GM18858 (cell line): ENCODE results near the gene THAP7.
"Not testable (repeated sequence)": the region's sequence is repeated elsewhere in the genome, so short reads cannot be mapped to it uniquely, and the experiment has no call there.

Experiments used
- ATAC-seq: cut with Tn5 transposase; IDR thresholded peaks from one replicate; pipeline ENCODE4 v1.9.1; 2021; ENCODE audit not compliant: unreplicated experiment

The THAP7 gene, protein sequence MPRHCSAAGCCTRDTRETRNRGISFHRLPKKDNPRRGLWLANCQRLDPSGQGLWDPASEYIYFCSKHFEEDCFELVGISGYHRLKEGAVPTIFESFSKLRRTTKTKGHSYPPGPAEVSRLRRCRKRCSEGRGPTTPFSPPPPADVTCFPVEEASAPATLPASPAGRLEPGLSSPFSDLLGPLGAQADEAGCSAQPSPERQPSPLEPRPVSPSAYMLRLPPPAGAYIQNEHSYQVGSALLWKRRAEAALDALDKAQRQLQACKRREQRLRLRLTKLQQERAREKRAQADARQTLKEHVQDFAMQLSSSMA

DNA sequence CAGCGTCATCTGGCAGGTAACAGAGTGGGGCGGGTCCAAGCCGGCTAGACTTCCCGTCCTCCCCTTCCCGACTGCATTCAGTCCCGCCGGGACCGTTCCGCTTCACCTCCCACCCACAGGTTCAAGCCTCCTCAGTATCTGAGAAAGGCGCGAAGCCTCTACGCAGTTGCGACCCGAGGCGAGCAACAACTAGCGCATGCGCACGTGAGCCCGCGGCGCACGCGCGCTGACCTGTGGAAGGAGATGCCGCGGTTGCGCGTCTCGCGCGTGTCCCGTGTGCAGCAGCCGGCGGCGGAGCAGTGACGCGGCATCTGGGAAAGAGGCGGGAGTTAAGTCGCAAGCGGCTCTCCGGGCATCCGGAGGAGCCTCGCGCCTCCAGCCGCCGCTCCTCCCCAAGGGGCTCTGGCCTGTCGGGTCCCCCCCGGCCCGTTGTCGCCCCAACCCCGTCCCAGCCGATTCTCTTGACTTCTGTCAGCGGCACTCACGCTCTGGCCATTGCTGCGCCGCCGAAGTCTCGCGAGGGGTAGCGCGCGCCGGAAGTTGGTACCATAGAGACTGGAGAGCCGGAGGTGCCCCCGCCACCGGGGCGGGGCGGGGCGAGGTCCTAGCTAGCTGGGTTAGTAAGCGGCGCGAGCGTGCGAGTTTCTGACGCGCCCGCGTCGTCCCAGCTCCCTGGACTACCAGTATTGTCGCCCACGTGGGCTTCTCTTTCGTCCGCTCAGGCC lies at the start of gene THAP7:
Gene THAP7 (minus strand): TSS at position 518 of the 725 bp plus-strand sequence. CDS start 207 bp downstream, at position 311.
- ATAC-seq, result peak; percentile 69

DNA sequence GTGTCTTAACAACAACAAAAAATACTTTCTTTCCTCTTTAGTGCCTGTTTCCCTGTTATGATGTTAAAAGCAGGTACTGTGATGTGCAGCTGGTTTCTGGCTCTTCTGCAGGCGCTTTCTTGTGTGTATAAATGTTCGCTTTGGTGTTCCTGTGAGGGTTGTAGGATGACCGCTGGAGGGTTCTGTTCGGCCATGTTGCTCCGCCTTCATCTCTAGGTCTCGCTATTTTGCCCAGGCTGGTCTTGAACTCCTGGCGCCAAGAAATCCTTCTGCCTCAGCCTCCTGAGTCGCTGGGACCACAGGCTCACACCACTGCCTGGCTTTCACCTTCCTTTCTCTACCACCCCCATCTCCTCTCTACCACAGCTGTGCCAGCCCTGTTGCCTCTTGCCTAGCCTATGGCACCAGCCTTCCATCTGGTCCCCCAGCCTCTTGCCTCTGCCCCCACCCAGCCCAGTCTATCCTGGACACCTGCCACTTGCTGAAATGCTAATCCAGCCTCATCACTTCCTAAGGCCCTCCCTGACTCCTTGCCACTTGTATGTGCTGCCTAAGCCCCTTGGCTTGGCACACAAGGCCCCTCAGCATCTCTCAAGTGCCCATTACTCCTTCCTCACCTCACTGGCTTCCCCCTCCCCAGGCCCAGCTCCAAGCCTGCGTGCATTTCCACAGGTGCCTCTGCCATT lies 49.4 kb upstream of the THAP7 start:
- no peak for ATAC-seq

DNA sequence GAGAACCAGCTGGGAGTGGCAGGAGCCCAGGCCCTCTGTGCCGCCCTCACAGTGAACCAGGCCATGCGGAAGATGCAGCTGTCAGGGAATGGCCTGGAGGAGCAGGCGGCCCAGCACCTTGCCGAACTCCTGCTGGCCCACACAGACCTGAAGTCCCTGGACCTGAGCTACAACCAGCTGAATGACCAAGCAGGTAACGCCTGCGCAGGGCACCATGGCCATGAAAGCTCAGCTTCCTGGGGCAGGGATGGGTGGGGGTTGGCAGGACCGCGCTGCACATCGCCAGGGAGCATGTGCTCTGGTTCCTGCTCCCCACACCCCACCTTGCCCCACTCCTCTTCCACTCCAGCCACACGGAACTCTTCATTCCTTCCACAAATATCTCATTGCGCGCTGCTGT lies 47.0 kb upstream of the THAP7 start:
- not testable (repeated sequence) for ATAC-seq

DNA sequence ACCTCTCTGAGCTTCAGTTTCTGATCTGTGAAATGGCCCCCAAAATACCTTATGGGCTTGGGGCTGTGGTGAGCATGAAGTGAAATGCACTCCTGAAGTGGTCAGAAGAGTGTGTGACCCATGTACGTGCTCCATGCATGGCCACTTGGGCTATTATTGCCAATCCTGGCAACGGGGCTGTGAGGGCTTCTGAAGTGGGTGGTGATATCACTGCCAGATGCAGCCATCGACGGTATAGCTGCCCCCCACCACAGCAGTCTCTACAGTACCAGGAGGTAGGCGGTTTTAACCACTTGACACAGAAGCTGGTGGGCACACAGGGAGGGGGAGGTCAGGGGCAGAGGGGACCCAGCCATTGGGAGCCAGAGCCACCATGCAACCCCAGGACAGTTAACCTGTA lies 46.5 kb upstream of the THAP7 start:
- ATAC-seq, result not testable (repeated sequence)

DNA sequence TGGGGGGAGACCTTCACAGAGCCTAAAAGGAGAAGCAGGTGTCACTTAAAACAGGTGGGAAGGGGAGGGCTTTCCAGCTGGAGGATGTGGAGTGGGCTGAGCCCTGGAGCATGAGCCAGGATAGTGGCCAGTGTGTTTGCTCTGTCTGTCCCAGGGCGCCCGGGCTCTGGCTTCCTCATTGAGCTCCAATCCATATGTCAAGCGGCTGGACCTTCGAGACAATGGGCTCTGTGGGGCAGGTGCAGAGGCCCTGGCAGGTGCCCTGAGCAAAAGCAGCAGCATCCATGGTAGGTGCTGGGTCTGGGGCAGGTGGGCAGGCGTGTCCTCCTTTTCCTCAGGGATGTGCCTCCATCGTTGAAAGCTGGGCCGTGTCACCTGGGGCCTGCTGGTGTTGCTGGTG lies 45.8 kb upstream of the THAP7 start:
- ATAC-seq, result no peak

DNA sequence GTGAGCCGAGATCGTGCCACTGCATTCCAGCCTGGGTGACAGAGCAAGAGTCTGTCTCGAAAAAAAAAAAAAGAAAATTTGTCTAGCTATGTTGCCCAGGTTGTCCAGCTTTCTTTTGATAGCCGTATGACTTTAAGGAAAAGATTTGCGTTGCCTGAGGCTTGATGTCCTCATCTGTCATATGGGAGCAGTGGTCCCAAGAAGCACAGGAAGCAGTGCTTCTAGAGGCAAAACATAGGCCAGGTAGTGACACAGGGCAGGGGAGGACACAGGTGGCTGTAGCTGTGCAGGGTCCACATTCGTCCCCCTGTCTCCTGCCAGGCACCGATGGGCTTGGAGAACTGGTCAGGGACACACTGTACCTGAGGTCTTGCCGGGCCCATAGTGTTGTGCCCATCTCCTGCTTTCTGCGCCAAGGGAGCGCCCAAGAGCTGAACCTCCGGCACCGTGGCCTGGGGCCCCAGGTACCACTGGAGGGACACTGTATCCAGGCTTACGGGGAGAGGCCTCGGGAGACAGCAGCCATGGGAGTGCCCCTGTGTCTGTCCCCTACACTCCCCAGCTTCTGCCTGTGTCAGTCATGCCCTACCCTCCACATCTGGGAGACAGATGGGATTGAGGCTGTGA lies 45.2 kb upstream of the THAP7 start:
- ATAC-seq, result no peak

DNA sequence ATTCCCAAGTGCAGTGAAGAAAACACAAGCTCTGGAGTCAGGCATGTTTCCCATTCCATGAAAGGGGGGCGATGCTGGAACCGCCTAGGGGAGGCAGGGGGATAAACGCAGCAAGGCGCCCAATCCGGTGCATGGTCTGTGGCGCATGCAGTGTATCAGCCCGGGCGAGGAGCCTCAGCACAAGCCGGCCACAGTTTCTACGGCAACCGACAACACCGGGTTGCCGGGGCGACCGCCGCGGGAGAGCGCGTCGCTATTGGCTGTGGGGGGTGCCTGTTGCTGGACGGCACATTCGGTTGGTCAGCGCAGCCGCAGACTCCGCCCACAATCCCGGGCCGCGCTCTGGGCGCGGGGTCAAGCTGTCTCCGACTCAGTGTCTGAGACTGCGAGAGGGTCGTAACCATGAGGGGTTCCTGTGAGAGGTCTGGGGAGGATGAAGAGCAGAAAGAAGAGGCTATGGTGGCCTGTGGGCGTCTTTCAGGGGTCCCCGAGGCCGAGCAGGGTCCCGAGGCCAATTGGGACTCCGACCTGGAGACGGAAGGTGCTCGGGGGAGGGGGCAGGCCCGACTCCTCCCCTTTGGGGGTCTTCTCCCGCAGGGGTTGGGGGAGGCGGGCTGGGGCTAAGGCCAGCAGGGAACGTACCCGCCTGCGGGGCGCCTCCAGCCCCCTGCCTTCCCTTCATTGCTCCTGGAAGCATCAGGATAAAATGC lies 43.8 kb upstream of the THAP7 start, which contains the start of gene LRRC74B:
Gene LRRC74B (plus strand): TSS at position 362 of the 710 bp plus-strand sequence. CDS start 41 bp downstream, at position 403.
- no peak for ATAC-seq

DNA sequence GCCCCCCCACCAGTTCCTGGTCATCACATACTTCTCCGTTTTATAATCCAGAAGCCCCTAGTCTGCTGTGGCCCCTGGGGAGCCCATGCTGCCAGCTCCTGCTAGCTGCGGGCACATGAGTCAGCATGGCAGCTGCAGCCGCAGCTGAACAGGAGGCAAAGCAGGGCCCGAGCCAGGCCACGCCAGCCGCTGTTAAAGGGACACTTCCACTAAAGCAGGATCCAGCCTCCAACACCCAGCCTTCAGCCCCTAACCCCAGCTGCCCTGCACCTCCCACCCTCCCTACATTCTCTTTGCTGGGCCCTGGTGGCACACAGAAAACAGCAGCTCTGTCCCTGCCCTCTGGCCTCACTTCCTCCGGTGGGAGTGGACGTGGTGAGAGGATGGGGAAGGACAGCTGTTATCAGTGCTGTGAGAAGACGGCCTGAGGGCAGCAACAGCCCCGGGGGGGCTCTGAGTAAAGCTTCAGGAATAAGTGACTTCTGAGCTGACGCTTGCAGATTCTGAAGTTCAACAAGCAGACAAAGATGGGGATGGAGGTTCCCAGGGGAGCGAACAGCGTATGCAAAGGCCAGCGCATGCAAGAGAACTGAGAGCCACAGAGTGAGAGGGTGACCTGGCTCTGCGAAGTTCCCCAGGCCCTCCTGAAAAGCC lies 43.1 kb upstream of the THAP7 start:
- no peak for ATAC-seq

DNA sequence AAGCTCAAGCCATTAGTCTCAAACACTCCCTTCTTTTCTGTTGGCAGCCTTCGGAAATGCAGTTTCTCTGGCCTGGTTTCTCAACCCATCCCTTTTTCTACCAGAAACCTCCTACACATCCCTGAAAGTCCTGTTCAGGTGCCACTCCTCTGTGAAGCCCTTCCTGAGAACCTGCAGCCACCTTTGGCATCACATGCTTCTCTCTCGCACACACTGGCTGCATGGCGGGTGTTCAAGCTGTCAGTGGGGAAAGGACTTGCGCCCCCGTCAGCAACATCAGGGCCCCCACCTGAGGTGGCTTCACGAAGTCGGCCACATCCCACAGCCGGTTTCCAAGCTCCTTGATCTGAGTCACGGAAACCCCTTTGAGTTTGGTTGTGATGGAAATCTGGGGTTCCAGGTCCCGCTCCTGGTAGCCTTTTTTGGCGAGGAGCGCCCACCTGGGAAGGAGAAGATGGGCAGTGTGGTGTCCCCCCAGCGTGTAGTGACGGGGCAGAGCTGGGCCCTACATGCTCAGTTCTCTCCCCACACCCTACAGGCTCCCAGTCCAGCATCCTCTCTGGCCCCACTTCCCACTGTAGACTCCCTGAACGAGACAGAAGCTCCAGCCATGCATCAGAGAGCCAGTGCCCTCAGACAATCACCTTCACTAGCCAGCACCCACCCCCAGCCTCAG lies 42.1 kb upstream of the THAP7 start:
- no peak for ATAC-seq

DNA sequence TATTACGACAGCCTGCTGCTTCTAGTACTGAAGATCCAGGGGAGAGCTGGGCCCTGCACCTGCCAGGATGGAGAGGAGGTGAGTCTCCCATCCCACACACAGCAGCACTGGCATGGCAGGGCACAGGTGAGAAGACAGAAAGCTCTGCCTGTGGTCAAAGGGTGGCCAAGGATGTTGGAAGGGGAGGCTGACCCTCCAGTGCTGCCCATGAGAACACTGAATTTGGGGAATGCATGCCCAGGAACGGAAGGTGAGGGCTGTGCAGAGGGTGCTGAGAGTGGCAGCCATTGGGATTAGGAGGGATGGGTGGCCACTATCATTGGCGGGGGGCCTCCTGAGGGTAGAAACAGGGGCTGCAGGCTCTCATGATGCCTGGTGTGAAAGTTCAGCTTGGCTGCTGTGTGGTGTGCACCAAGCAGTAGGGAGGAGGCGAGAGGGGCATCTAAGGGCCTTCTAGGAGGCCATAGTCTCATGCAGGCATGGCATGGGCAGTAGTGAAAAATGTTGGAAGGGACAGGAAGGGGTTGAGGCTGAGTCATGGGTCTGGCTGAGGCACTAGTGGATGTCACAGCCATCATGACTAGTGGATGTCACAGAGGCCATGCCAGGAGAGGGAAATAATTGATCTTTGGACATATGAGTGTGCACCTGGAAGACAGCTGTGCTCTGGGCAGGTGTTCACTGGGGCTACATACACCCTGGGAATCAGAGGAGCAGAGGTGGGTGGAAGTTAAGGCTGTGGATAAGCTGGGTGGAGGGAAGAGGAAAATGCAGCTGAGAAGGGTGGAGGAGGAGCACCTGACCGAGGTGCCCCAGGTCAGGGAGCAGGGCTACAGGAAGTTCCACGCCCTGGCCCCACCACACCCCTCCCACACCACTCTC lies 41.3 kb upstream of the THAP7 start:
- no peak for ATAC-seq

DNA sequence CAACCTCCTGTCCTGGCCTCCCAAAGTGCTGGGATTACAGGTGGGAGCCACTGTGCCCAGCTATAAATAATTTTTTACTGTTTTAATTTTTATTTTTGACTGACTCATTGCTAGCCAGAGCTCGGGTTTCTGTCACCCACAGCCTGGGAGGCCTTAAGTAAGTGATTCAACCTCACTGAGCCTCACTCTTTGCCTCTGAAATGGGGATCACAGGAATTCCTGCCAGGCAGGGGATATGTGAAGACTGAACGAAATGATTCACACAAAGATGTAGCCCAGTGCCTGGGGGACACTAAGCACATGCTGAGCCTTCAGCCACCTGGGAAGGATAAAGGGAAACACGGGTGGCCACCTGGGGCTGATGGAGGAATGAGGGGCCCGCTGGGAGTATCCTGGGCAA lies 40.0 kb upstream of the THAP7 start:
- no peak for ATAC-seq

DNA sequence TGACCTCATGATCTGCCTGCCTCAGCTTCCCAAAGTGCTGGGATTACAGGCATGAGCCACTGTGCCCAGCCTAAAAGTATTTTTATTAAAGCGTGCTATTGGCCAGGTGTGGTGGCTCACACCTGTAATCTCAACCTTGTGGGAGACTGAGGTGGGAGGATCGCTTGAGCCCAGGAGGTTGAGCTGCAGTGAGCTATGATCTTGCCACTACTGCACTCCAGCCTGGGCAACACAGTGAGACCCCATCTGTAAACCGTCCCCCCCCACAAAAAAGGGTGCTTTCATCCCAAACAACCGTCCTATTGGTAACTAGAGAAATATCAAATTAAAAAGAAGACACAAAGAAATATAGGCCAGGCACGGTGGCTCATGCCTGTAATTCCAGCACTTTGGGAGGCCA lies 37.2 kb upstream of the THAP7 start:
- ATAC-seq, result not testable (repeated sequence)

DNA sequence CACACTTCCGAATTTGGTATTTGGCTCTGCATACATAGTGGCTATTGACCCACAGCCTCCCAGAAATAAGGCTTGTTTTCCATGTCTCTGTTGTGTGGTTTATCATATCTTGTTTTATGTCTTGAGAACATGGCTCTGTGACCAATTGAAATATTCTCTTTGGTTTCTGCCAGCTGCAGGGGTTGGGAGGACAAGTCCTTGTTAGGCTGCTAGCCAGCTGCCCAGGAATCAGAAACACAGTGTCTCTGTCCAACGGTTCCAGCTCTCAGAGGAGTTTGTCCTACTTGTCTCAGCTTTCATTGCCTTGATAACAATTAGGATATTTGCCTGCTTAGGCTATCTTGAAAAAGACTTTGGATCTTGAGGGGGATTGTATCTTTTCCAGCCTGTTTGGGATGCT lies 36.5 kb upstream of the THAP7 start:
- ATAC-seq, result no peak

DNA sequence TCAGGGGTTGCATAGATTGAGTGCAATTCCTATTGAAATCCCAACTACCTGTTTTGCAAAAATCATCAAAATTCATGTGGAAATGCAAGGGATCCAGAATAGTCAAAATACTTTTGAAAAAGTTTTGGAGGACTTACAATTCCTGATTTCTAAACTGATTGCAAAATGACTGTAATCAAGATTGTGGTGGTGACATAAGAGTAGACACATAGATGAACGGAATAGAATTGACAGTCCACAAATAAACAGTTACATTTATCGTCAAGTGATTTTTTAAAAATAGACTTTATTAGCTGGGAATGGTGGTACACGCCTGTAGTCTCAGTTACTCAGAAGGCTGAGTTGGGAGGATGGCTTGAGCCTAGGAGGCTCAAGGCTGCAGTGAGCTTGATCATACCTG lies 33.1 kb upstream of the THAP7 start:
- no peak for ATAC-seq

DNA sequence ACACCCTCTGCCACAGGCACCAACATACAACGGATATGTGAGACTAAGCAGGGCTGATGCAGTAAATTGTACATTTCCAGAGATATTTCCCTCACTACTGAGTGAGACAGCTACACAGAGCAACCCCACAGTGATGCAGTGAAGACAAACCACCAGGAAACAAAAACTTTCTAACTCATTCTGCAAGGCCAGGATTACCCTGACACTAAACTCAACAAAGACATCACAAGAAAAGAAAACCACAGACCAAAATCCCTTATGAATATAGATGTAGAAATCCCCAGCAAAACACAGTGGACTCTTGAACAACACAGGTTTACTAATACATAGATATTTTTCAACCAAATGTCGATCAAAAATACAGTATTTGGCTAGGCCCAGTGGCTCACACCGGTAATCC lies 32.0 kb upstream of the THAP7 start:
- ATAC-seq, result no peak

DNA sequence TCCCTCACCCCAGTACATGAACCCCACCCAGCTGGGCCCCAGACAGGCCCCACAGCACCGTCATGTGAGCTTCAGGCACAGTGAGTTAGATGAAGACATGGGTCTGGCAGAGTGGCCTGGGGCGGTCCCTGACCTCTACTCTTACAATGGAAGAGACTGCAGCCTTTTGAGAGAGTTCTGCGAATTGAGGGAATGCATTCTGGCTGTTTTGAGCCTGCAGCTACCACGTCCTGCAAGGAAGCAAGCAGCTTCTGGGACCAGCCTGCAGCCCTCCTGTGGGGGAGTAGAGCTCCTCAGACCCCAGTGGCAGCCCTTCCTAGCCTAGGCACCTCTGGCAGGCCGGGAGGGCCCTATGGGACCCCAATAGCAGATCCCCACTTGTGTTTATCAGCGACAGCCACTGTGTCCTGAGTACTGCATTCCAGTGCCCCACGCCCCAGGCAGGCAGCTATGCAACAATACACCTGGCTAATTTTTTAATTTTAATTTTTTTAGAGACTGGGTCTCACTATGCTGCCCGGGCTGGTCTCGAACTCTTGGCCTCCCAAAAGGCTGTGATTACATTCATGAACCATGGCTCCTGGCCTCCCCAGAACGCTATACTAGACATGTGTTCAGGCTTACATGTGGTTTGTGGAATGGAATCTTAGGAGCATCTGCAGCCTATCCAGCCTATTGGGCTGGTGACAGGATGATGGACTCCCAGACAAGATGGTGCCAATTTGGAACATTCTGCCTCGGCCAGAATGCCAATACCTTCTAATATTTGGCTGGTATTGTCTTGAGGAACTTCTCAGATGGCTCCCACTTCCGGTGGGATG lies 31.2 kb upstream of the THAP7 start:
- ATAC-seq, result no peak

DNA sequence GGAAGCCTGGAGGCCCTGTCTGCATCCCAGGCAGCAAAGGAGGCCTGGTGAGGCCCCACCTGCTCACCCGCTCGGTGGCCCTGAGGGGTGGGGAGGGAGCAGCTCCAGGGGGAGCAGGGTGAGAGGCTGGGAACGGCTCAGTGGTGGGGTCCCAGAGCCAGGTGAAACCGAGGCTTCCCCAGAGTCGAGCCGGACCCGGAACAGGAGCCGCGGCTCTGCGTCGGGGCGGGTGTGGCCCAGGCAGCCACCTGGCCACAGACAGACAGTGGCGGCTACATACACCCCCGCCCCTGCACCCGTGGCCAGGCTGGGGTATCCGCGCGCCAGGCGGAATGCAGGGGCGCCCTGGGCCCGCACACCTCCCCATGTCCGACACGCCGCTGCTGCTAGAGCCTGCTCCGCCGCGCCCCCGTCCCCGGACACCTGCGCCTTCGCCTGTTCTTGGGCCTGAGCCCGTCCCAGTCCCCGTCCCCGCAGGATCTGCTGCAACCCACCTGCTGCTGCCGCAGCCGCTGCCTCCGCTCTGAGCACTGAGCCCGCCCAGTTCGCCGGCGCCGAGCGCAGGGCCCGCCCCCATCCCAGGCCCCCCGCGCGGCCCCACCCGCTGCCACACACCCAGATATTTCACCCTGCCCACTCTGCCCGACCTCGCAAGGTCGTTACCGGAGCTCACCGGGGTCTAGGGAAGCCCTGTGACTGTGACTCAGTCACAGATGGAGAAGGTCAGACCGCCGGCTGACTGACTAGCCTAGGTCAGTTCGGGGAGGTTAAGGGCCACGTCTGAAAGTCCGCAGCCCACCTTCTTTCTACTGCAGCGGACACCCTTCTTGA lies 30.3 kb upstream of the THAP7 start, which contains the start of gene SLC7A4:
Gene SLC7A4 (minus strand): TSS at position 525 of the 831 bp plus-strand sequence. CDS start 749 bp downstream, outside the sequence.
- no peak for ATAC-seq
